ENCODE results near the gene SLCO1B1. TPM values are rescaled to one million over a fixed set of nuclear protein-coding genes. Genes with fewer than 3 reads are reported as not detected.

Gene SLCO1B1
- total and polyA plus RNA-seq, 2 of the 8 experiments (the other 6 are each of a cell fraction or from before 2014, with no cell fraction given) = 0.13 TPM; not detected in 1

- Histone ChIP-seq H2BK20ac (ENCODE audit: low read length) (no peak overlapping the region), H3K79me1 (ENCODE audit: low read depth, low read length) (no peaks in the 10 kb centered on the region), H3K4me1 (replicated peaks in 1 of 4; ENCODE audit: control insufficient read depth in 3 of 4, insufficient read depth in 4 of 4, low read length in 3 of 4) (no peaks in the 10 kb centered on the region), H3K36me3 (ENCODE audit: control insufficient read depth in 2 of 4, insufficient read depth in 4 of 4, low read length in 3 of 4) (no peaks in the 10 kb centered on the region; a peak in 1 of 8 replicates), H3K79me2 (ENCODE audit: control insufficient read depth in 1 of 2, insufficient read depth in 2 of 2, low read length in 2 of 2) (no peaks in the 10 kb centered on the region), H3K18ac (ENCODE audit: extremely low read depth, low read length) (no peak overlapping the region), H2BK12ac (ENCODE audit: low read depth, low read length) (no peak overlapping the region), H2BK5ac (ENCODE audit: low read depth, low read length) (no peak overlapping the region), H3K4me3 (ENCODE audit: extremely low read depth in 1 of 4, insufficient read depth in 2 of 4, low read depth in 3 of 4, low read length in 4 of 4) (no peak overlapping the region), H2BK15ac (ENCODE audit: low read length) (no peak overlapping the region), H2AFZ (ENCODE audit: low read length) (no peak overlapping the region), H3K27me3 (replicated peaks in 1 of 4; ENCODE audit: control insufficient read depth in 3 of 4, extremely low read depth in 1 of 4, insufficient read depth in 3 of 4, low read length in 3 of 4) (no peaks in the 10 kb centered on the region), H3K9me3 (ENCODE audit: insufficient read depth in 2 of 2, low read depth in 1 of 2, low read length in 1 of 2) (peaks cover 4 to 6% of the 10 kb centered on the region in 2 experiments; a peak in 2 of 4 replicates), H2BK120ac (replicated peaks; ENCODE audit: low read depth, low read length) (no peak overlapping the region), H4K5ac (ENCODE audit: insufficient read length, low read depth, low read length) (no peak overlapping the region), H4K91ac (replicated peaks; ENCODE audit: insufficient read length, low read length) (no peak overlapping the region), H3K4ac (replicated peaks; ENCODE audit: insufficient read length, low read depth, low read length) (no peak overlapping the region), H3K23me2 (ENCODE audit: low read depth, low read length) (no peaks in the 10 kb centered on the region), H3K23ac (ENCODE audit: insufficient read length) (no peak overlapping the region), H3K9ac (replicated peaks in 1 of 4; ENCODE audit: extremely low read depth in 1 of 4, low read depth in 3 of 4, low read length in 3 of 4) (no peak overlapping the region), H3K14ac (ENCODE audit: insufficient read length) (no peak overlapping the region), H3K56ac (replicated peaks; ENCODE audit: insufficient read length, low read depth, low read length) (no peak overlapping the region), H3K27ac (ENCODE audit: low read depth, low read length) (no peak overlapping the region), H4K8ac (ENCODE audit: extremely low read depth, insufficient read depth, low read length) (no peak overlapping the region), H4K20me1 (replicated peaks in 1 of 2; ENCODE audit: control insufficient read depth in 1 of 2, insufficient read depth in 2 of 2, low read length in 2 of 2) (no peaks in the 10 kb centered on the region), H3K4me2 (ENCODE audit: insufficient read depth in 1 of 2, low read depth in 2 of 2, low read length in 2 of 2) (no peak overlapping the region), H2AK5ac (ENCODE audit: low read depth, low read length) (no peak overlapping the region)
- FAIRE-seq = no peak
- TF ChIP-seq TCF12 (IDR thresholded peaks at IDR 0.05; ENCODE audit: low read depth, low read length) (no peak), E2F6 (IDR thresholded peaks at IDR 0.05) (no peak), RNF2 (IDR thresholded peaks at IDR 0.05; ENCODE audit: borderline replicate concordance, low read depth, low read length, missing control alignments, poor library complexity, severe bottlenecking) (no peak), HDAC2 (IDR thresholded peaks at IDR 0.05; ENCODE audit: borderline replicate concordance in 1 of 2, low read depth in 2 of 2, low read length in 2 of 2) (no peak), PHF8 (conservative IDR thresholded peaks at IDR 0.05; ENCODE audit: low read depth, low read length) (no peak), GTF2F1 (IDR thresholded peaks at IDR 0.05; ENCODE audit: borderline replicate concordance, low read depth, low read length) (no peak)
- ChIA-PET CTCF (ENCODE audit: partially characterized antibody) (no interaction called here), POLR2A (ENCODE audit: partially characterized antibody) (no interaction called here)
- DNase-seq (ENCODE audit: low read depth in 1 of 2, low spot score in 2 of 2) = no peak
Measured at GRCh38 chr12:21264232-21264631, 133.2 kb downstream of the SLCO1B1 start.

All from H1 (cell line).